ENCODE results near the gene LAGE3. TPM values are rescaled to one million over a fixed set of nuclear protein-coding genes. Genes with fewer than 3 reads are reported as not detected.

The LAGE3 gene
- total and polyA plus RNA-seq, 2 donors from 2014 or later, result 10.0 to 29.0 TPM

DNA sequence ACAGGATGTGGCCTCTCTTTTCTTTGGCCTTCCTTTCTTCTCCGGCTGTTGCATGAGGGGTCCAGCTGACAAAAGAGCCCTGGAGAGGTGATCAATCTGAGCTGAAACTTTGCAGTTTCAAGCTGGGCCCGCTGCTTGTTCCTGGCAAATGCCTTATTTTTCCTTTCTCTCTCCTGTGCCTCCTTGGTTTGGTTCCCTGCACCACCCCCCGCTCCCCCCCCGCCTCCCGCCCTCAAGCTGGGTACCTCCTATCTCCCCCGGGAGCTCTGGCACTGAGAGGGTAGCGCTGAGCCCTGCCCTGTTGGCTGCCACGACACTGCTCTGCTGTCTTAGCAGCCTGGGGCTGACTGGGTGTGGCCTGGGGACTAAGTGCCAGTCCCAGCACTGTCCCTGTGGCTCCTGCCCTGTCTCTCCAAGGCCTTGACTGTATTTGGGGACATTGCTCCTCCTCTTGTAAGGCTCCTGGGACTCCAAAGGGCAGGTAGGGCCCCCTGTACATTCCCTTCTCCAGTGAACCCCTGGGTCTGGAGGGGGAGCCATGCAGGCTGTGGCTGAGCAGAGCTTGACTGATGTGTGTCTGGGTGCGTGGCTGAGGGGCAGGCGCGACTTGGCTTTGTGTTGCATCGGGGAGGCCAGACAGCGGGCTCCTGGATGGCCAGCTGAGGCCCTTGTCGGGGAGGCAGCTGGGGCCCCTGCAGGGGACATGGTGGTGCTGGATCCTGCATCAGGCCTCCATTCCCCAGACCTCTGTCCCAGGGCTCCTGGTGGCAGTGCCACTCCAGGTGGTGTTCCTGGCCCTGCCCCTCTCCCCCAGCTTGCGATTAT is 19.9 kb downstream of the LAGE3 start:
- Histone ChIP-seq H3K27ac (ENCODE audit: low read depth in 2 of 2, low read length in 2 of 2) (no peak overlapping the region), H3K9ac (ENCODE audit: low read length in 3 of 3) (no peak overlapping the region), H3K4me1 (ENCODE audit: control insufficient read depth in 2 of 3, insufficient read depth in 2 of 3, low read depth in 1 of 3, low read length in 3 of 3) (no peaks in the 10 kb centered on the region), H3K36me3 (ENCODE audit: control insufficient read depth in 2 of 3, insufficient read depth in 3 of 3, low read length in 3 of 3) (no peaks in the 10 kb centered on the region), H3K27me3 (ENCODE audit: control insufficient read depth, insufficient read depth, low read length) (no peaks in the 10 kb centered on the region), H3K4me3 (ENCODE audit: low read length in 3 of 3) (peak overlapping the region; percentile 10 to 36 (median 25)), H3K9me3 (ENCODE audit: control insufficient read depth in 2 of 3, insufficient read depth in 1 of 3, low read length in 3 of 3) (no peaks in the 10 kb centered on the region)
- intact Hi-C loops (cut with DNase I), result no loop called here
- DNase-seq (peak in 2 of 5 donors; percentile 33 to 46), FAIRE-seq (no peak)
- no peak for TF ChIP-seq CTCF (IDR thresholded peaks at IDR 0.05; ENCODE audit: borderline replicate concordance, extremely low read depth, insufficient read depth)

DNA sequence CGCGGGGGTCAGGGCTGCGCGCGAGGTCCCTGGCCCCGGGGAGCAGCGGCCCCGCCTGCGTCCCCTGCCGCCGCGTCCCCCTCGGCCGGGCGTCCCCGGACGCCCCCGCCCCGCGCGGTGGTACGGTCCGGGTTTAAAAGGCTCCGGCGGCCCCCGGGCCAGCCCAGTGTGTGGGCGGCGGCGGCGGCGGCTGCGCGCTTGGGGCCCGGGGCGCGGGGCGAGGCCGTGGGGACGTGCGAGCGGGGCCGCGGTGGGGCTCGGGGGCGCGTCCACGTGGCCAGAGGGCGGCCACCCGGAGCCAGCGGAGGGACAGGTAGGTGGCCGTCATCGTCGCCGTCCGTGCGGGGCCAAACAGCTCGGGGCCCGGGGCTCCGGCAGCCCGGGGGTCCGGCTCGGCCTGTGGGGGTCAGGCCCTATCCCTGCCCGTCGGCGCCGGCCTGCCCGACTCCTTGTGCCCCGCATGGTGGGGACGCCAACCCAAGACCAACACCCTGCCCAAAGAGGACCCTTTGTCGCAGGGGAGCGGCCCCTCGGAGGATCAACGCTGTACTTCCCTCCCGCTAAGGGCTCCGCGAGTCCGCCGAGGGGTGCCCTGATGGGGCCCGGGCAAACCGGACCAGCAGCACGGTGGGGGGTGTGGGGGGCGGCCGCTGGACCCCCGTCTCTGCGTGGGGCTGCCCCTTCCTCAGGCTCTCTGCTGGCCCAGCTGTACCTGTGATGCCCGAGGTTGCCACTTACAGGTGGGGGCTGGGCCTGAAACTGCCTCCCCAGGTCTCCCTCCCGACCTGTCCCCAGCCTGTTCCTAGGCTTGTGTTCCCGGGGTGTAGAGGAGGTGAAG is 20.7 kb downstream of the LAGE3 start, which contains the start of gene PLXNA3:
Gene PLXNA3, plus strand, starts transcription at position 166 of the 838 bp plus-strand sequence. CDS start 1,903 bp downstream, outside the sequence.
- no peaks in the 10 kb centered on the region for H3K4me1 ChIP-seq (ENCODE audit: control insufficient read depth in 2 of 3, insufficient read depth in 2 of 3, low read depth in 1 of 3, low read length in 3 of 3)
- intact Hi-C loops (cut with DNase I), result no loop called here
- FAIRE-seq (no peak), DNase-seq (peak in 2 of 5 donors; percentile 53 to 70)
- no peaks in the 10 kb centered on the region for H3K27me3 ChIP-seq (ENCODE audit: control insufficient read depth, insufficient read depth, low read length)
- H3K36me3 ChIP-seq (ENCODE audit: control insufficient read depth in 2 of 3, insufficient read depth in 3 of 3, low read length in 3 of 3), result no peaks in the 10 kb centered on the region
- H3K9me3 ChIP-seq (ENCODE audit: control insufficient read depth in 2 of 3, insufficient read depth in 1 of 3, low read length in 3 of 3), result no peaks in the 10 kb centered on the region
- H3K4me3 ChIP-seq (ENCODE audit: low read length in 3 of 3), result peak within 1 kb of the TSS; percentile 10 to 47 (median 36)
- no peak for TF ChIP-seq CTCF (IDR thresholded peaks at IDR 0.05; ENCODE audit: borderline replicate concordance, extremely low read depth, insufficient read depth)
- no peak within 1 kb of the TSS for H3K27ac ChIP-seq (ENCODE audit: low read depth in 2 of 2, low read length in 2 of 2)
- H3K9ac ChIP-seq (ENCODE audit: low read length in 3 of 3), result no peak within 1 kb of the TSS

GRCh38 chrX:154457491-154458115 is 21.5 kb downstream of the LAGE3 start:
- Histone ChIP-seq H3K36me3 (ENCODE audit: control insufficient read depth in 2 of 3, insufficient read depth in 3 of 3, low read length in 3 of 3) (no peaks in the 10 kb centered on the region), H3K4me3 (ENCODE audit: low read length in 3 of 3) (peak overlapping the region in 1 of 3 donors; percentile 47), H3K9ac (ENCODE audit: low read length in 3 of 3) (no peak overlapping the region), H3K9me3 (ENCODE audit: control insufficient read depth in 2 of 3, insufficient read depth in 1 of 3, low read length in 3 of 3) (no peaks in the 10 kb centered on the region), H3K27ac (ENCODE audit: low read depth in 2 of 2, low read length in 2 of 2) (no peak overlapping the region), H3K27me3 (ENCODE audit: control insufficient read depth, insufficient read depth, low read length) (no peaks in the 10 kb centered on the region), H3K4me1 (ENCODE audit: control insufficient read depth in 2 of 3, insufficient read depth in 2 of 3, low read depth in 1 of 3, low read length in 3 of 3) (no peaks in the 10 kb centered on the region)
- FAIRE-seq, result no peak
- TF ChIP-seq CTCF (IDR thresholded peaks at IDR 0.05; ENCODE audit: borderline replicate concordance, extremely low read depth, insufficient read depth), result no peak
- intact Hi-C loops (cut with DNase I), result no loop called here
- peak in 3 of 5 donors; percentile 33 to 59 (median 58) for DNase-seq

Measured in kidney (tissue), 14 donors.